ENCODE data around the gene PAX5. TPM values are rescaled to one million over a fixed set of nuclear protein-coding genes. Genes with fewer than 3 reads are reported as not detected.

Gene PAX5
- total RNA-seq, 1 donor from 2014 or later = not detected

- DNase-seq = no peak
Observed at GRCh38 chr9:36932198-36932597, 101.9 kb downstream of the PAX5 start.

DNA sequence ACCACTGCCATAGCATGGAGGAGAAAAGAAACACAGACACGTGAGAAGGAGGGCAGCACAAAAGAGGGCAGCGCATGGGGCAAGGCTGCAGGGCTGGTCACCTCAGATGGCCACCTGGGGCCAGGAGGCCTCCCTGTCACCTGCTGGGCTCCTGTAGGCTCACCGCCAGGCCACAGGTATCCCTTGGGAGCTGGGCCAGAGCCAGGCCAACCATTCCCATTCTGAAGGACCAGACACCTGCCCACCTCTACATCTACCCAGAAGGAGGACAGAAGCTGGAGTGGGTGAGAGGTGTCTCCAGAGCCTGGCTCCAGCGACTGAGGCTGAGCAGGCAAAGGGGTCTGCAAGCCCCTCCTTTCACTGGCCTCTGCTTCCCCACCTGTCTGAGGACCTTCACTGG lies 103.1 kb downstream of the PAX5 start:
- DNase-seq = no peak

- DNase-seq = no peak
Observed at GRCh38 chr9:36929350-36929675, 104.8 kb downstream of the PAX5 start.

- DNase-seq = no peak
Observed at GRCh38 chr9:36928670-36929349, 105.3 kb downstream of the PAX5 start.

- no peak for DNase-seq
Observed at GRCh38 chr9:36928210-36928609, 105.9 kb downstream of the PAX5 start.

DNA sequence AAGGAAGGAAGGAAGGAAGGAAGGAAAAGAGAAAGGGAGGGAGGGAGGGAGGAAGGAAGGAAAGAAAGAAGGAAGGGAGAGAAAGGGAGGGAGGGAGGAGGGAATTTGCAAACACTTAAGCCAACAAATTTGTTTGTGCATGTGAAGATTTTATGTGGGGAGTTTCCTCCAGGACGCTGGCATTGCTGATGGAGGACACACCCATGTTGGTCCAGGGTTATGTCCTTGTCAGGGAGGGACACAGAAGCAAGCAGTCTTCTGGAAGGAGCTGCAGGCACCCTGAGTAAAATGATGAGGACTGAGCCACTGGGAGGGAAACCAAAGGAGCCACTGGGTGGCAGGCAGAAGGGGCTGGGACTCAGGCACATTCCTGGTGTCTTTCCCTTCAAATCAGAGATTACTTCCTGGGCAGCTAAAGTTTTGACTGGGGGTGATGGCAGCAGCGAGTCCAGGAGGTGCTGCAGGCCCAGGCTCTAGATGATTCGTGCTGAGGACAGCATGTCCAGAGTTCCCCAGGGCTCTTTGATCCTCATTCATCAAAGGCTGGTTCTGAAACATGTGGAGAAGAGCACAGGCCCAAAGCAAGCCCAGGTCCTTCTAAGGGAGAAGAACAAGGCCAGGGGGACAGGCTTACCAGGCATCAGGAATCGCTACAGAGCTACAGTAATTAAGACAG lies 109.2 kb downstream of the PAX5 start:
- DNase-seq = no peak

DNA sequence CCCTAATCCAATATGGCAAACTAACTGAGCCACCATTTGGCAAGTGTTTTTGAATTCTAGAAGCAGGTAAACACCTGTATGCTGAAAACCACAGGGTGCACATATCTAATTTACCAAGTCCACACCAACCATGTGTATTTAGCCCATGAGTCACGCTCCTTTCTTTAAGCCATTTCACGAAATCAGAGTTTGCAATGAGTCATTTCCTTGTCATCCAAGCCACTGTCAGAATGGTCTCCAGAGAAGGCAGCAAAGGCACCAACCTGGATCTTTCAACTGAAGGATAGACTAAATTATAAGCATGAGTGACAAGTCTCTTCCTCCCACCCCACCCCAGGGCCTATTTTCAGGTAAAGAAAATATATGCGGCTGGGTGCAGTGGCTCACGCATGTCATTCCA lies 110.0 kb downstream of the PAX5 start:
- no peak for DNase-seq

- no peak for DNase-seq
Observed at GRCh38 chr9:36923025-36923625, 110.9 kb downstream of the PAX5 start.

DNA sequence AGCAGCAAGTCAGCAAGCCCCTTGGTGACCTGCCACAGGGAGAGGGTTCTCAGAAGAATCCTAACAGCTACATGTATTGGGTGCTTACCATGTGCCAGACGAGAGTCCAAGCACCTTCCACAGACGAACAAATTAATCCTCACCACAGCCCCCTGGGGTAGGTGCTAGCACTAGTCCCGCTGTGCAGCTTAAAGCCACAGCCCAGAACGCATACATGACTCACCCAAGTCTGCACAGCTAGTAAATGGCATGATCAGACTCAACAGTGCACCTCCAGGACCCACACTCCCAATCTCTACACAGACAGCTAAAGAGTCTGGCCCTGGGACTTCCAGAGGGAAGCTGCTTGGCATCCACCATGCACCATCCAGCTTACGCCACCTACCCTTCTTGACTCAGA lies 111.5 kb downstream of the PAX5 start:
- no peak for DNase-seq

GRCh38 chr9:36914212-36914577 lies 119.9 kb downstream of the PAX5 start:
- no peak for DNase-seq

DNA sequence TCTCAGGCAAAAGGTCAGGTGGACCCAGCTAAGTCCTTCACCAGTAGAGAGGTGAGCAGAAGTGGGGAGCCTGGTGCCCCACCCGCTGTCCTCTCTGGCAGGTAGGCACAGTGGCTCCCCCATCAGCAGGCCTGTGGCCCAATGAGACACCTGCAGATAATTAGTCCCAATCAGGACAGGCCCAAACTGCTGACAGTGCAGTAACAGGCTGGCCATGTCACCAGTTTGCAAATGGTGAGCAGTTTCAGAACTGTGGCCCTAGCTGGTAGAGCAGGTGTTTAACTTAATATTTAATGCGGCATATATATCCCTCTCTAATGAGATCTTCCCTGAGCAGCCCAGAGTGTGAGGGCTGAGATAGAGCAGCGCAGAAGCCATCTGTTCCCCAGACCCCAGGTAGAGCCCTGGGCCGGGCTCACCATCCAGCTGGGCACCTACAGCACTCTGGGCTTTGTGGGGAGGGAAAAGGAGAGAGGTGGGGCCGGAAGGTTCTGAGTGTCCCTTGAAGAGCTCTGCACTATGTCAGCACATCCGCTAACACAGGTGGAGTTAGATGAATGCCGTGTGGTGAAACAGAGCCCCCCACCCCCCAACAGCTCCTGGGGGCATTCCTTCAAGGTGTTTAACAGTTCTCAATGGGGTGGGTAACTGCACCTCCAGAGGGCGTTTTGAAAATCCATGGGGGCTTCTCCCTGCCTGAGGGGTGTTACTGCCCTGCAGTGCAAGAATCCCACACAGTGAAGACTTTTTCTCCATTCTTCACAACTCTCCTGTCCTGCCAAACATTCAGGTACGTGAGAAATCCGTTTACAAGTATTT lies 120.5 kb downstream of the PAX5 start:
- DNase-seq = no peak

DNA sequence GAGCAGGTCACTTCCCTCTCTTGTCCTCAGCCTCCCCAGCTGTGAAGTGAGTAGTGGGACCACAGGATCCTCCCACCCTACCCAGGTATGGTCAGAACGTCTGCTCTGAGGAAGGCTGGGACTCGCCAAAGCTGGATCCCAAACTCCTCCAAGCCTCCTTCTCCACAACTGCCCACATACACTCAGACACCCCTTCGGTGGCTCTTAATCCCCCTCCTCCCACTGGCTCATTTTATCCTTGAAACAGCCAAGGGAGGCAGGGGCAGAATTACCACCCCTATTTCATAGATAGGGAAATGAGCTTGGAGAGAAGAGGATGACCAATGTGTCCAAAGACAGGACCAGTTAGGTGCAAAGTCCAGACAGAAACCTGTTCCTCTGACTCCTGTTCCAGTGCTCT lies 121.4 kb downstream of the PAX5 start:
- DNase-seq = no peak

DNA sequence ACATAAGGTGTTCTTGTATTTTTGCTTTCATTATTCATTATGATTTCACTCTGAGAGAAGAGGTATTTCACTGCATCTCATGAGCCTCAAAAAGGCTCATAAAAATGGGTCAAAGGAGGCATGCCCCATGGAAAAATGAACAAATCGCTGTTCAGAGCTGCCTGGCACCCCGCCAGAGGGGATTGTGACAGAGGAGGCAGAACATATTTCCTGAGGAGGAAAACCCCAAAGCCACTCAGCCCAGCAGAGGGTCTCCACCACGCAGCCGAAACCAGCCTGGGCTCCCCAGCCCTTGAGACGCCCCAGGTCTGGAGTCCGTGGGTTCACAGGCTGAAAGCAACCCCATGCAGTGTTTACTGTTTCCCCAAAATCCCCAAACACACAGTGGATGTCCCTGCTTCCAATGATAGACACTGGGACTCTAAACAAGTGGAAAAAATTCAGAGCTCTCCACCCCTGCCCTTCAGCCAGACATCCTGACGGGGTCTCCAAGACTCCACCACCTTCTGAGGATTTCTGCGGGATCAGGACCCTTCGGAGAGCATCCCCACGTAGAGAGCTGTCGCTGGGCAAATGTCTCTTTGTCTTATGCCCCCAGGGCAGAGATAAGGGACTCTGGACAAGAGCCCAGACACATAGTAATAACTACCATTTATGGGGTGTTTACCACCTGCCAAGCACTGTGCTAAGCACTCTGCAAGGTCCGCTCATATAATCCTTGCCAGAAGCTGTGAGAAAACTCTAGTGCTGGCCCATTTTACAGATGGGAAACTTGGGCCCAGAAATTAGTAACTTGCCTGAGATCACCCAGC lies 122.3 kb downstream of the PAX5 start:
- no peak for DNase-seq

DNA sequence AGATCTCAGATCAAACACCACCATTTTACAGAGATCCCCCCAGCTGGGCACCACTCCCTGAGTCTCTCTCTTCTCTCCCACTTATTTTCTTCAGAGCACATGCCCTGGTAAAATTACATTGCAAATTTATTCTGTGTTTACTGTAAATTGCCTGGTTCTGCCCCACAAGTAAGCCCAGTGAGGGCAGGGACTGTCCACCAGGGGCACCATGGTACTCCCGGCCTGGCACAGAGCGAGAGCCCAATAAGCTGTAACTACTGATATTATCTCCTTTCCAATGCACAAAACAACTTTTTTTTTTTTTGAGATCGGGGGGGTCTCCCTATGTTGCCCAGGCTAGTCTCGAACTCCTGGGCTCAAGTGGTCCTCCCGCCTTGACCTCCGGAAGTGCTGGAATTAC lies 123.0 kb downstream of the PAX5 start:
- DNase-seq = no peak

- DNase-seq = no peak
Observed at GRCh38 chr9:36906492-36906891, 127.6 kb downstream of the PAX5 start.

DNA sequence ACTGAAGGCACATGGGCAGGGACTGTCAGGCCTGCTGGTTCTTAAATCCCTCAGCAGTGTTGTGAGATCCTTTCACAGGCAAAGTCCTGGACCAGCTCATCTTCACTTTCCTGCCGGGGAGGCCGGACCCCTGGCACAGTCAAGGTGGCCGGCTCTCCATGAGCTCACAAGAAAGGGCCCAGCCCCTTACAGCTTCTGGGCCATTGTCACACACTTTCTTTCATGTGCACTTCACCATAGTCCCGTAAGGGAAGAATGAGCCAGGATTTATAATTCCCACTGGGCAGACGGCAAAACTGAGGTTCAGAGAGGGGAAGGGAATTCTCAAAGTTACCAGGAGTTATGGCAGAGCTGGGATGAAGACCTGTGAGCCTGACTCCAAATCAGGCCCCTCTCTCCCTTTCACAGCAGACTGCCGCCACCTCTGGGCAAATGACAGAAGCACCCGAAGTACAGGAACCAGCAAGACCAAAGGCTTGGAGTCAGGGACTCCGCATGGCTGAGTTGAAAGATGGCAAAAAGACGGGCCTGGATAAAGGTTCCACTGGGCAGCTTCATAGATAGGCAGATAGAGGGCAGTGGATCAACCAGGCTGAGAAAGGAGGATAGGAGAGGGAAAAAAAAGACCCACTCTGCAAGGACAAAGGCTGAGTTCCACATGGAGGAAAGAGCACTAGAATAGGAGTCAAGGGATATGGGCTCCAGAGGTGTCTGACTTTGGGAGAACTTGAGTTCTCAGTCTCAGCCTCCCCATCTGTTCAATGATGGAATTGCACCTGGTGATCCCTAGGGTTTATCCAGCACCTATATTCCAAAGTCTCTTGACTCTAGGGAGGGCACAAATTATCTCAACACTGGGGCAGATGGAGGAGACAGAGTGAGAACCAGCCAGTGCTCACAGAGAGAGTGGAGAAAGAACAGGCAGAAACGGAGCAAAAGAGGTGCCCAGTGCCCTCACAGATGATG lies 128.7 kb downstream of the PAX5 start:
- DNase-seq = no peak

GRCh38 chr9:36903541-36904435 lies 130.3 kb downstream of the PAX5 start:
- DNase-seq = no peak

DNA sequence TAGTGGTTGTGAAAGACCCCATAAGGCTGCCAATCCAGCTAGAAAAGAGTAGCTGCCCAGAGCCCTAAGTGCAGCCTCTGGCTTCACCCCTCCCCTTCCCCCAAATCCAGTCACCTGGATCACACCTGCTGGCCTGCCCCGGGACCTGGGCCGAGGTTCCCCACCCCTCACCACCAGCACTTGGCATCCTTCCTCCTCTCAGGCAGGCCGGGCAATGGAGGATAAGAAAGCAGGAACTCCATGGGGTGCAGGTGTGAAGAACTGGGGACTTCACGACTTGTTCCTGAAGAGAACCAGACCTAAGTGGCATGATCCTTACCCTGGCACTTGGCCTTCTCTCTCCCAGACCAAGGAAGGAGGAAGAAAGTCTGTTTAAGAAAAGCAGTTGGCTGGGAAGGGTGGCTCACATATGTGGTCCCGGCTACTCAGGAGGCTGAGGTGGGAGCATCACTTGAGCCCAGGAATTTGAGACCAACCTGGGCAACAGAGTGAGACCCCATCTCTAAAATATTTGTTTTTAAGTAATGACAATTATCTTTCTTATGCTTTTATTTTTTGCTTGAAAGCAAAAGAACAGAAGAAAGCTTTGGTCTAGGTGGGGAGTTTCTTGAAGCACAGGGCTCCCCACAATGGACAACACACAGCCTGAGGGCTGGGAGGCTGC lies 131.1 kb downstream of the PAX5 start:
- DNase-seq = no peak

DNA sequence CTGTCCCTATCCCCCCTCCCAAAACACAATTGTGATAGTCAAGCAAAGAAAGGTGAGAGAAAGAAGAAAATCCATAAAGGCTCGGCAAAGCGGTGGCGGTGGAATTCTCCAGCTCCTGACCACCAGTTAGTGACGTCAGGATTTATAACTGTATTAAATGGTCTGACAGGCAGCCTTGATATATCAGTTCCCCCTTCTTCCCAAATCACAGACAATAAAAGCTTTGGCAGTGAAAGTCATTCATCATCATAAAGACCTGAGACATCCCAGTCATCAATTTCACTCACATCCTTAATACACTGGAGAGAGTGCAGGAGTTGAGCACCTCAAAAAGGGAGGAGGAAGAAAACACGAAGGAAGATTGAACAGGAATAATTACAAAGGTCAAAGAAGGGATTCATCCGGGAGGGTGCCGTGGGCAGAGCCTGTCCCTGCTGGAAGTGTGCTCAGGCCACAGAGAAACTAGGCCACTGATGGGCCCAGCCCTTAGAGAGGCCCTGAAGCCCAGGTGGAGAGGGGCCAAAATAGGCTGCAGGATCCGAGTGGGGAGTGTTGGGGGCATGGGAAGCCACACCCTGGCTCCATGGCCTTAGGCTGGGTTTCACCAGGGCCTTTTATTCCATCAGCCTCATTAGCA lies 131.9 kb downstream of the PAX5 start:
- no peak for DNase-seq

Measured in occipital lobe (tissue), 2 donors.